Measurements from ENCODE around the gene ZBED6.
"Not testable (repeated sequence)": the region's sequence is repeated elsewhere in the genome, so short reads cannot be mapped to it uniquely, and the experiment has no call there.

Gene ZBED6

GRCh38 chr1:203781962-203782361 lies 13.5 kb upstream of the ZBED6 start:
- DNase-seq (ENCODE audit: low read depth), result no peak
- no peaks in the 10 kb centered on the region for H3K4me1 ChIP-seq (ENCODE audit: control insufficient read depth, insufficient read depth, low read length)
- no peaks in the 10 kb centered on the region for H3K9me3 ChIP-seq (ENCODE audit: control insufficient read depth, low read length)
- H3K4me3 ChIP-seq (ENCODE audit: low read length), result no peak overlapping the region
- H3K27me3 ChIP-seq (replicated peaks; ENCODE audit: control insufficient read depth, insufficient read depth, low read length), result no peaks in the 10 kb centered on the region
- H3K9ac ChIP-seq (ENCODE audit: low read length), result no peak overlapping the region
- H3K36me3 ChIP-seq (ENCODE audit: control insufficient read depth, insufficient read depth, low read length, severe bottlenecking), result no peaks in the 10 kb centered on the region

GRCh38 chr1:203789966-203790365 lies 5.5 kb upstream of the ZBED6 start:
- H3K36me3 ChIP-seq (ENCODE audit: control insufficient read depth, insufficient read depth, low read length, severe bottlenecking), result no peaks in the 10 kb centered on the region
- peaks cover 6% of the 10 kb centered on the region for H3K4me1 ChIP-seq (ENCODE audit: control insufficient read depth, insufficient read depth, low read length)
- no peak for DNase-seq (ENCODE audit: low read depth)
- no peak overlapping the region for H3K9ac ChIP-seq (ENCODE audit: low read length)
- H3K27me3 ChIP-seq (replicated peaks; ENCODE audit: control insufficient read depth, insufficient read depth, low read length), result no peaks in the 10 kb centered on the region
- H3K9me3 ChIP-seq (ENCODE audit: control insufficient read depth, low read length), result peaks cover 4% of the 10 kb centered on the region
- H3K4me3 ChIP-seq (ENCODE audit: low read length), result no peak overlapping the region

- H3K36me3 ChIP-seq (ENCODE audit: control insufficient read depth, insufficient read depth, low read length, severe bottlenecking), result no peaks in the 10 kb centered on the region
- H3K4me1 ChIP-seq (ENCODE audit: control insufficient read depth, insufficient read depth, low read length), result peaks cover 8% of the 10 kb centered on the region
- peaks cover 4% of the 10 kb centered on the region for H3K9me3 ChIP-seq (ENCODE audit: control insufficient read depth, low read length)
- H3K27me3 ChIP-seq (replicated peaks; ENCODE audit: control insufficient read depth, insufficient read depth, low read length), result no peaks in the 10 kb centered on the region
- H3K9ac ChIP-seq (ENCODE audit: low read length), result no peak overlapping the region
- H3K4me3 ChIP-seq (ENCODE audit: low read length), result no peak overlapping the region
- no peak for DNase-seq (ENCODE audit: low read depth)
Measured at GRCh38 chr1:203791498-203791897, 3.9 kb upstream of the ZBED6 start.

- H3K36me3 ChIP-seq (ENCODE audit: control insufficient read depth, insufficient read depth, low read length, severe bottlenecking), result no peaks in the 10 kb centered on the region
- H3K4me3 ChIP-seq (ENCODE audit: low read length), result no peak overlapping the region
- H3K27me3 ChIP-seq (replicated peaks; ENCODE audit: control insufficient read depth, insufficient read depth, low read length), result no peaks in the 10 kb centered on the region
- H3K9ac ChIP-seq (ENCODE audit: low read length), result no peak overlapping the region
- peaks cover 15% of the 10 kb centered on the region for H3K4me1 ChIP-seq (ENCODE audit: control insufficient read depth, insufficient read depth, low read length)
- H3K9me3 ChIP-seq (ENCODE audit: control insufficient read depth, low read length), result peaks cover 4% of the 10 kb centered on the region
- no peak for DNase-seq (ENCODE audit: low read depth)
Measured at GRCh38 chr1:203792486-203792885, 2.9 kb upstream of the ZBED6 start.

- H3K9ac ChIP-seq (ENCODE audit: low read length); DNase-seq (ENCODE audit: low read depth); H3K27me3 ChIP-seq (replicated peaks; ENCODE audit: control insufficient read depth, insufficient read depth, low read length); H3K9me3 ChIP-seq (ENCODE audit: control insufficient read depth, low read length); H3K4me3 ChIP-seq (ENCODE audit: low read length): not testable (repeated sequence)
- H3K4me1 ChIP-seq (ENCODE audit: control insufficient read depth, insufficient read depth, low read length), result peaks cover 26% of the 10 kb centered on the region
- H3K36me3 ChIP-seq (ENCODE audit: control insufficient read depth, insufficient read depth, low read length, severe bottlenecking), result peaks cover 10% of the 10 kb centered on the region
Measured at GRCh38 chr1:203793561-203793960, 1.9 kb upstream of the ZBED6 start.

- H3K9me3 ChIP-seq (ENCODE audit: control insufficient read depth, low read length), result peaks cover 4% of the 10 kb centered on the region
- peaks cover 39% of the 10 kb centered on the region for H3K4me1 ChIP-seq (ENCODE audit: control insufficient read depth, insufficient read depth, low read length)
- peaks cover 12% of the 10 kb centered on the region for H3K36me3 ChIP-seq (ENCODE audit: control insufficient read depth, insufficient read depth, low read length, severe bottlenecking)
- peak overlapping the region; percentile 98 for H3K9ac ChIP-seq (ENCODE audit: low read length)
- DNase-seq (ENCODE audit: low read depth), result no peak
- H3K27me3 ChIP-seq (replicated peaks; ENCODE audit: control insufficient read depth, insufficient read depth, low read length), result no peaks in the 10 kb centered on the region
- peak overlapping the region; percentile 85 for H3K4me3 ChIP-seq (ENCODE audit: low read length)
Measured at GRCh38 chr1:203794764-203795440, 521 bp upstream of the ZBED6 start.

GRCh38 chr1:203796236-203796605 lies 798 bp downstream of the ZBED6 start:
- peak; percentile 64 for DNase-seq (ENCODE audit: low read depth)

GRCh38 chr1:203797216-203797615 lies 1.8 kb downstream of the ZBED6 start:
- Histone ChIP-seq H3K27me3 (replicated peaks; ENCODE audit: control insufficient read depth, insufficient read depth, low read length) (no peaks in the 10 kb centered on the region), H3K4me1 (ENCODE audit: control insufficient read depth, insufficient read depth, low read length) (peaks cover 57% of the 10 kb centered on the region), H3K9me3 (ENCODE audit: control insufficient read depth, low read length) (no peaks in the 10 kb centered on the region), H3K36me3 (ENCODE audit: control insufficient read depth, insufficient read depth, low read length, severe bottlenecking) (peaks cover 12% of the 10 kb centered on the region), H3K4me3 (ENCODE audit: low read length) (peak overlapping the region; percentile 85), H3K9ac (ENCODE audit: low read length) (peak overlapping the region; percentile 98)
- no peak for DNase-seq (ENCODE audit: low read depth)

More at GRCh38 chr1:203796236-203796605, 798 bp downstream of the ZBED6 start:
- Histone ChIP-seq H3K9ac (ENCODE audit: low read length) (peak overlapping the region; percentile 98), H3K36me3 (ENCODE audit: control insufficient read depth, insufficient read depth, low read length, severe bottlenecking) (peaks cover 12% of the 10 kb centered on the region), H3K4me3 (ENCODE audit: low read length) (peak overlapping the region; percentile 85), H3K4me1 (ENCODE audit: control insufficient read depth, insufficient read depth, low read length) (peaks cover 49% of the 10 kb centered on the region), H3K27me3 (replicated peaks; ENCODE audit: control insufficient read depth, insufficient read depth, low read length) (no peaks in the 10 kb centered on the region), H3K9me3 (ENCODE audit: control insufficient read depth, low read length) (peaks cover 4% of the 10 kb centered on the region)

- H3K36me3 ChIP-seq (ENCODE audit: control insufficient read depth, insufficient read depth, low read length, severe bottlenecking), result peaks cover 15% of the 10 kb centered on the region
- no peak for DNase-seq (ENCODE audit: low read depth)
- peak overlapping the region; percentile 85 for H3K4me3 ChIP-seq (ENCODE audit: low read length)
Measured at GRCh38 chr1:203797948-203798655, 2.7 kb downstream of the ZBED6 start.

GRCh38 chr1:203799157-203799556 lies 3.7 kb downstream of the ZBED6 start:
- peaks cover 22% of the 10 kb centered on the region for H3K36me3 ChIP-seq (ENCODE audit: control insufficient read depth, insufficient read depth, low read length, severe bottlenecking)
- no peaks in the 10 kb centered on the region for H3K9me3 ChIP-seq (ENCODE audit: control insufficient read depth, low read length)
- no peak overlapping the region for H3K9ac ChIP-seq (ENCODE audit: low read length)
- no peak overlapping the region for H3K4me3 ChIP-seq (ENCODE audit: low read length)
- no peak for DNase-seq (ENCODE audit: low read depth)
- H3K27me3 ChIP-seq (replicated peaks; ENCODE audit: control insufficient read depth, insufficient read depth, low read length), result no peaks in the 10 kb centered on the region
- peaks cover 57% of the 10 kb centered on the region for H3K4me1 ChIP-seq (ENCODE audit: control insufficient read depth, insufficient read depth, low read length)

More at GRCh38 chr1:203797948-203798655, 2.7 kb downstream of the ZBED6 start:
- Histone ChIP-seq H3K27me3 (replicated peaks; ENCODE audit: control insufficient read depth, insufficient read depth, low read length) (no peaks in the 10 kb centered on the region), H3K9me3 (ENCODE audit: control insufficient read depth, low read length) (no peaks in the 10 kb centered on the region), H3K9ac (ENCODE audit: low read length) (no peak overlapping the region), H3K4me1 (ENCODE audit: control insufficient read depth, insufficient read depth, low read length) (peaks cover 57% of the 10 kb centered on the region)

- Histone ChIP-seq H3K9ac (ENCODE audit: low read length) (no peak overlapping the region), H3K4me3 (ENCODE audit: low read length) (no peak overlapping the region), H3K27me3 (replicated peaks; ENCODE audit: control insufficient read depth, insufficient read depth, low read length) (no peaks in the 10 kb centered on the region), H3K36me3 (ENCODE audit: control insufficient read depth, insufficient read depth, low read length, severe bottlenecking) (peaks cover 29% of the 10 kb centered on the region), H3K4me1 (ENCODE audit: control insufficient read depth, insufficient read depth, low read length) (peaks cover 55% of the 10 kb centered on the region), H3K9me3 (ENCODE audit: control insufficient read depth, low read length) (no peaks in the 10 kb centered on the region)
- no peak for DNase-seq (ENCODE audit: low read depth)
Measured at GRCh38 chr1:203799971-203800370, 4.5 kb downstream of the ZBED6 start.
